ENCODE measurements around the gene CLSTN1.

Gene CLSTN1

GRCh38 chr1:9687120-9687873 lies 136.5 kb downstream of the CLSTN1 start:
- Histone ChIP-seq H3K36me3 (no peaks in the 10 kb centered on the region), H3K9me3 (no peaks in the 10 kb centered on the region), H3K4me1 (no peaks in the 10 kb centered on the region), H3K27me3 (peaks cover 28% of the 10 kb centered on the region), H3K4me3 (ENCODE audit: low read depth, low read length) (peak overlapping the region; percentile 61)
- no peak for TF ChIP-seq CTCF (IDR thresholded peaks at IDR 0.05; ENCODE audit: low read depth, low read length)
- peak; percentile 56 for DNase-seq

GRCh38 chr1:9684801-9685200 lies 139.0 kb downstream of the CLSTN1 start:
- Histone ChIP-seq H3K27me3 (peaks cover 14% of the 10 kb centered on the region), H3K9me3 (no peaks in the 10 kb centered on the region), H3K36me3 (no peaks in the 10 kb centered on the region), H3K4me3 (ENCODE audit: low read depth, low read length) (no peak overlapping the region), H3K4me1 (no peaks in the 10 kb centered on the region)
- DNase-seq: no peak
- TF ChIP-seq CTCF (IDR thresholded peaks at IDR 0.05; ENCODE audit: low read depth, low read length): no peak

- no peak for DNase-seq
- Histone ChIP-seq H3K36me3 (no peaks in the 10 kb centered on the region), H3K27me3 (no peaks in the 10 kb centered on the region), H3K4me1 (no peaks in the 10 kb centered on the region), H3K4me3 (ENCODE audit: low read depth, low read length) (no peak overlapping the region), H3K9me3 (no peaks in the 10 kb centered on the region)
- no peak for TF ChIP-seq CTCF (IDR thresholded peaks at IDR 0.05; ENCODE audit: low read depth, low read length)
Observed at GRCh38 chr1:9680828-9681227, 142.9 kb downstream of the CLSTN1 start.

GRCh38 chr1:9680091-9680490 lies 143.7 kb downstream of the CLSTN1 start:
- no peak for DNase-seq
- Histone ChIP-seq H3K9me3 (no peaks in the 10 kb centered on the region), H3K4me1 (no peaks in the 10 kb centered on the region), H3K27me3 (no peaks in the 10 kb centered on the region), H3K36me3 (no peaks in the 10 kb centered on the region), H3K4me3 (ENCODE audit: low read depth, low read length) (no peak overlapping the region)
- TF ChIP-seq CTCF (IDR thresholded peaks at IDR 0.05; ENCODE audit: low read depth, low read length): no peak
